Fibroblast of skin of scalp (primary cell): ENCODE data around the gene VARS2. TPM values are rescaled to one million over a fixed set of nuclear protein-coding genes. Genes with fewer than 3 reads are reported as not detected.
"Not testable (repeated sequence)": the region's sequence is repeated elsewhere in the genome, so short reads cannot be mapped to it uniquely, and the experiment has no call there.

Experiments
- DNase-seq: peaks from one replicate; pipeline ENCODE4 v3.0.0-alpha.2; 2013
- polyA plus RNA-seq, 2 experiments: library from polyadenylated mRNA; unstranded; fragments of 120-200 nt; gene quantifications; one replicate each; pipeline ENCODE4 v1.2.1, GENCODE V29; 2013; ENCODE audit not compliant: insufficient read length in 2 of 2

The VARS2 gene
- 20.0 TPM for polyA plus RNA-seq (2013, experiment 1 of 2; ENCODE audit: insufficient read length)
- 18.1 TPM for polyA plus RNA-seq (2013, experiment 2 of 2; ENCODE audit: insufficient read length)

DNA sequence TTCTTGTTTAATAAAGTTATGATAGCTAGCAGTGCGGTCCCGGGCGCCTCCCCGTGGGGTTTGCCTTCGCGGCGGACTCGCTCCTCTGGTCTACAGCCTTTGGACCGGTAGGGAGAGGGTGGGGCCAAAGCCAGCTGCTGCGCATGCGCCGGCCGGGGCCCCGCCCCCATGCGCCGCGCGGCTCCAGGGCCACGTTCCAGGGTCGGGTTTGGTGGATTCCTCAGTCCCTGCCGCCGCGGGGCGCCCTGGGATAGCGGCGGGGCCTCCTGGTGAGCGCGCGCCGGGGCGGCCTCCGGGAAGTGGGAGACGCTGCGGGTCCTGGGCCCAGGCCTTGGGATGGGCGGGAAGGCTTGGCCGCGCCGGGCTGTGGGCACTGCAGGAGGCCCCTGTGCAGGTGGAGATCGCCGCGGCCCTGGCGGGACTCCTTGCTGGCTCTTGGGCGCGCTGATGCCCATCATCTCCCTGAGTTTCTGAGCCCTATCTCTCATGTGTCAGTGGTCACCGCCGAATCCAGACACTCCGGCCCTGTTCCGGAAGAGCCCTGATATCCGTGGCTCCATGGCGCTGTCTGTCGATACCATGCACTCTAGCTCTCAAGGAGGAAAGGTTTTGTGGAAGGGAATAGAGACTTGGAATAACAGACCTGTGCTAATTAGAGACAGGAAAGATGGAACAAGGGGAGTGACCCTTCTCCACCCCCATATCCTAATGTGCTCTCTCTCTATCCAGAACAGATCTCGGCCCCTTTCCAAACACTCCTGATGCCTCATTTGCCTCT is at the start of gene VARS2:
Gene VARS2, plus strand, starts transcription at position 163 of the 778 bp plus-strand sequence. Its CDS starts 599 bp downstream, at position 762.
- DNase-seq = peak; percentile 91

- no peak for DNase-seq
These were observed 49.7 kb upstream of the VARS2 start for GRCh38 chr6:30864325-30864724.

DNA sequence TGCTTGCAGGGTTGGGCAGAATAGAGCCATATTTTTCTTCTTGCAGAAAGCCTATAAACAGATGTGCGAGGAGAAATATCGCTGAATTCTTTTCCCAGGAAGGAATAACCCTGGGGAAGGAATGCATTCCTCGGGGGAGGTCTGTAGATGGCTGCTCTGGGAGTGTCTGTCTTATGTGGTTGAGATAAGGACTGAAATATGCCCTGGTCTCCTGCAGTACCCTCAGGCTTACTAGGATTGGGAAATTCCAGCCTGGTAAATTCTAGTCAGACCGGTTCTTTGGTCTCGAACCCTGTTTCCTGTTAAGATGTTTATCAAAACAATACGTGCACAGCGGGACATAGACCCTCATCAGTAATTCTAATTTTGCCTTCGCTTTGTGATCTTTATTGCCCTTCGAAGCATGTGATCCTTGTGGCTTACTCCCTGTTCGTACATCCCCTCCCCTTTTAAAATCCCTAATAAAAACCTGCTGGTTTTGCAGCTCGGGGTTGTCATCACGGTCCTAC is 44.7 kb upstream of the VARS2 start:
- DNase-seq = peak; percentile 46

DNA sequence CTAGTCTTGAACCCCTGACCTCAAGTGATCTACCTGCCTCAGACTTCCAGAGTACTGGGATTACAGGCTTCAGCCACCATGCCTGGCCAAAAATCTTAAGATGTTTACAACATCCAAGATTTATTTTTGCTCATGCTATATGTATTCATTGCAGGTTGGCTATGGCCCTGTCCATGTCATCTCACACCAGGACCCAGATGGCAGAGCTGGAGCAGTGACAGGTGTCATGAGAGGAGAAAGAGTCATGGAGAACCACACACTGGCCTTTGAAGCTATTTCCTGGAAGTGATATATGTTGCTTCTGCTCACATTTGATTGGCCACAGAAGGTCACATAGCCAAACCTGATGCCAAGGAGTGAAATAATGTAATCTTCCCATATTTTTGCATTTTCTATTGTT is 43.5 kb upstream of the VARS2 start:
- DNase-seq = no peak

GRCh38 chr6:30871592-30872183 is 42.4 kb upstream of the VARS2 start:
- no peak for DNase-seq

DNA sequence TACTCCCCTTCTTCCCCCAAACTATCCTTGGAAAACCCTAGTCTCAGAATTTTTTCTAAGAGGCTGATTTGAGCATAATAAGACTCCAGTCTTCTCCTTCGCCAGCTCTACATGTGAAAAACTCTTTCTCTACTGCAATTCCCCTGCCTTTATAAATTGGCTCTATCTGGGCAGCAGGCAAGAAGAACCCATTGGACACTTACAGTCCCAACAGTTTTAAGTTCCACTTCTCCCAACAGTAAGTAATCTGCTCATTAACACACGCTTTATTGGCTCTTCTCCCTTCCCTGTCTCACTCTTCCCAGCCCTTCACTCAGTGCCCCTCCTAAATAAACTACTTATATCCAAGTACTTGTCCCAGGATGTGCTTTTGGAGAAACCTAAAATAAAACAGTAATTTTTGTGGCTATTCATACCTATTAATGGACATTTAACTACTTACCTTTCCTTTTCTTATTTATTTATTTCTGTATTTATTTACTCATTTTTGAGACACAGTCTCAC is 40.8 kb upstream of the VARS2 start:
- DNase-seq = no peak

DNA sequence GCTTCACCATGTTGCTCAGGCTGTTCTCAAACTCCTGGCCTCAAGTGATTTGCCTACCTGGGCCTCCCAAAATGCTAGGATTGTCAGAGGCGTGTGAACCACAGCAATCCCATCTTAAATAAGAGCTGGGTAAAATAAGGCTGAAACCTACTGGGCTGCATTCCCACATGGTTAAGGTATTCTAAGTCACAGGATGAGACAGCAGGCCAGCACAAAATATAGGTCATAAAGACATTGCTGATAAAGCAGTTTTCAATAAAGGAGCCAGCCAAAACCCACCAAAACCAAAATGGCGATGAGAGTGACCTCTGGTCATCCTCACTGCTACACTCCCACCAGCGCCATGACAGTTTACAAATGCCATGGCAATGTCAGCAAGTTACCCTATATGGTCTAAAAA is 40.2 kb upstream of the VARS2 start:
- not testable (repeated sequence) for DNase-seq

- DNase-seq = no peak
These were observed 38.6 kb upstream of the VARS2 start for GRCh38 chr6:30875244-30876038.

GRCh38 chr6:30876039-30876730 is 37.9 kb upstream of the VARS2 start:
- peak; percentile 30 for DNase-seq

DNA sequence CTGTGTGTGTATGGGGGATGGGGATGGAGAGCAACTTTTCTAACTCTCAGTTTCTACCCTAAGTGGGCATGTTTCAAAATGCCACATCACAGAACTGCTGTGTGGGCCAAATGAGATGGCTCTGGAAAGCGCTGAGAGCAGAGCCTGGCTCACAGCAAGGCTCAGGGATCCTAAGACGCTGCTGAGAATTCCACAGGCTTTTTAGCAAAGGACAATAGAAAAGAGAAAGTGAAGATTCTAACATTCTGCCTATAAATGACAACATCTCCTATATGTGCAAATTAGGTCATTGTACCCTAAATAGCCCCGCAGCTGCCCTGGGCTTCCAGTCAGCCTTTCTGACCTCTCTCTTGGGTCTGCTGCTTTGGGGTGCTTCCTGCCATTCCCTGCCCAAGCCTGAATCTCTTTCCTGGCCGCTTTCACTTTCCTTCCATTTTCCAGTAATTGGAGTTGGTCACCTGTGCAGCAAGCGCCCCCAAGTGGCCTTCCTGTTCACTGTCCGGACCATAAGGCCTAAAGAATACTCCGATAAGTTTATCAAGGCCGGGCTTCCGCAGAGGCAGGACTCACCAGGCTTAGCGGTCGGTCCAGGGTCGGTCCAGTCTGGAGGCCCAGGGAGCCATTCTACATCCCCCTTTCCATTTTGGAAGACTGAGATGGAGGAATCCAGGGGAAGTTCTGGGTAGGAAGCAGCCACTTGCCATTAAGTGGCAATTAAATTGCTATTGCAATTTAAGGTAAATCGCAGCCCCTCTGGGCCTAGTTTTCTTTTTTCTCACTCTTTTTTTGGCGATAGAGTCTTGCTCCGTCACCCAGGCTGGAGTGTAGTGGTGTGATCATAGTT is 36.4 kb upstream of the VARS2 start:
- DNase-seq = peak; percentile 91

GRCh38 chr6:30879684-30880427 is 34.2 kb upstream of the VARS2 start:
- DNase-seq = no peak

GRCh38 chr6:30880698-30881252 is 33.3 kb upstream of the VARS2 start:
- peak; percentile 15 for DNase-seq

- DNase-seq = peak; percentile 65
These were observed 32.4 kb upstream of the VARS2 start for GRCh38 chr6:30881392-30882203.

DNA sequence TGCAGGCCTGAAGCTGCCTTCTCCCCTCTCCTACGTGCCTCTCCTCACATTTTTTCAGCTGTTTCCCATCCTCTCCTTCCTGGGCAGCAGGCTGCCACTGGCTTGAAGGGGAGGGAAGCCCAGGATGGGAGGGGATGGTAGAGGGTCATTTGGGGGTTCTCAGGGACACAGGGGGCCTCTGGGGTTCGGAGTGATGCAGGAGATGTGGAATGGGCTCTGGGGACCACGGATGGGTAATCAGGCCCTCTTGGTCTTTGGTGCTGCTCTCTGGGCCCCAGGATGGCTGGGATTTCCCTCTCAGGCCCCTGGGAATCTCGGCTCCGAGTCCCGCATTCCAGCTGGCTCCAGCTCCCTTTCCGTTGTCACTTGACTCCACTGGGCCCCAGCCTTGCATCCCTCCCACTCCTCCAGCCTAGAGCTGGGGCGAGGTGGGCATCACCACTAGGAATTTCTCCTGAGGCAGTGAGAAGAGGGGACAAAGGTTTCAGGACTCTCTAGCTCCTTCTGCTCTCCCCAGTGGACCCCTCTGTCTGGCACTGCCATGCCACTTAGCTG is 31.8 kb upstream of the VARS2 start:
- peak; percentile 51 for DNase-seq

DNA sequence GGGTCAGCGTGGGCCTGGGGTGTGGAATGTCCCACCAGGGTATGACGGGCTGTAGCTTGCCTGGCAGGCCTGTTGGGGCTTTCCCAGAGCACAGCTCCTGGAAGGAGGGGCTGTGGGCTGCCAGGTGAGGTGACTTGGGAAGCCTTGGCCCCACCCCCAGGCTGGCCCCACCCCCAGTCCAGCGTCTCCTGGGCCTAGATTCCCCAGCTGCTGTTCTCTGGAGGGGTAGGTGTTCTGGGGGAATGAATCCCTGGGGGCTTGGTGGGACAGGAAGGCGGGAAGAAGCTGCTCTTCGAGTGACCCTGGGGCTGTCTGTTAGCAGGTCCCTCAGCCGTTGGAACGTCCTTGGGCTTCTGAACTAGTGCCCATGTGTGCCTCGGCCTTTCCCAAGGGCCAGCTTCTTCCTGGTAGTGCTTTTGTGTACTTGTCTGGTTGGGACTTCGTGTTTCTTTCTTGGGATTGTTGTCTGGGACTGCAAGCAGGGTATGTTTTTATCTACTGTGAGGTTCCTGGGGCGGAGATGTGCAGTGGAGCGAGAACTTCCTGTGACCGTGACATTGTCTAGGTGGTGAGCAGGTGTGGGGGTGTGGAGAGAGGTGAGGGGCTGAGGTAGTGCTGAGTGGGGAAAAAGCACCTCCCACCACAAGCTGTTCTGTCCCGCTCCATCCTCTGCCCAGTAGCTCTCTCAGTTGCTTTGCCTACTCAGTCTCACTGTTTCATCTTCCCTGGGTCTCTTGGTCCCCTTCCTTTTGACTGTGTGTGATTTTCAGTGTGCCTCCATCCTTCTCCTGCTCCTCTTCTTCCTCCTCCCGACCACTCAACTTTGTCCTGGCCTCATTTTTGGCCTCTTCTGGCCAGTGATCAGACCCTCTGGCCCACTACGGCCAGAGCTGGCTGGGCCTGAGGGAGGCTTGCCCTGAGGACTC is 31.0 kb upstream of the VARS2 start:
- no peak for DNase-seq

GRCh38 chr6:30883685-30884520 is 30.1 kb upstream of the VARS2 start, which contains the start of gene DDR1:
Gene DDR1 (plus strand): TSS chr6:30884519. CDS start chr6:30888730, 4,211 bp downstream.
- peak; percentile 75 for DNase-seq
